KG1 (cell line): ENCODE data around the gene FGF2.
"Not testable (repeated sequence)": the region's sequence is repeated elsewhere in the genome, so short reads cannot be mapped to it uniquely, and the experiment has no call there.

Experiments used
- DNase-seq: peaks from one replicate; lab custom pipeline; 2025; lab: John Stamatoyannopoulos, UW

The FGF2 gene

DNA sequence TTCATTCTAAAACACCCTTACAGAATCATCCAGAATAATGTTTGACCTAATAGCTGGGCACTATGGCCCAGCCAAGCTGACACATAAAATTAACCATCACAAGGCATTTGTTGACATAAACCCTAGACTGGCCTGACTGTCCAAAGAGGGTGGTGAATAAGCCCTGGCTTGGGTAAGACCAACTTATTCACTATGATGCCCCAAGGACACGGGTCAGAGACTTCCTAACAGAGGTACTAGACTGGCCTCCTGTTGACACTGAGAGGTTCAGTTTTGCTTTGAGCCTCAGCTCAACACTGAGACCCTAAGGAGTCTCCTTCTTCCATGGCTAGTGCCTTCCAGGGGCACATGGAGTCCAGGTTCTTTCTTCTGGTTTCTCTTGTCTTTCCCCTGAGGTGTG is 21.3 kb downstream of the FGF2 start:
- no peak for DNase-seq

DNA sequence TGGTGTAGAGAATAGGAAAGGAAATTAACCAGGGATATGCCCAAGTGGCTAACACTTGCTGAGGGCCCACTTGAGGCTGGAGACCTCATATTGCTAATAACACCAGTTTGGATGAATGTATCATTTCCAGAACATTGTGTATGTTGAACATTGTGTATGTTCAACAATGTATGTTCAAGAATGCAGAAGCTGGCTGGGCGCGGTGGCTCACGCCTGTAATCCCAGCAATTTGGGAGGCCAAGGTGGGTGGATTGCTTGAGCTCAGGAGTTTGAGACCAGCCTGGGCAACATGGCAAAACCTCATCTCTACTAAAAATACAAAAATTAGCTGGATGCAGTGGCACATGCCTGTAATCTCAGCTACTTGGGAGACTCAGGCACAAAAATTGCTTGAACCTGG is 23.2 kb downstream of the FGF2 start:
- DNase-seq = not testable (repeated sequence)

GRCh38 chr4:122851568-122851967 is 24.9 kb downstream of the FGF2 start:
- DNase-seq = no peak

DNA sequence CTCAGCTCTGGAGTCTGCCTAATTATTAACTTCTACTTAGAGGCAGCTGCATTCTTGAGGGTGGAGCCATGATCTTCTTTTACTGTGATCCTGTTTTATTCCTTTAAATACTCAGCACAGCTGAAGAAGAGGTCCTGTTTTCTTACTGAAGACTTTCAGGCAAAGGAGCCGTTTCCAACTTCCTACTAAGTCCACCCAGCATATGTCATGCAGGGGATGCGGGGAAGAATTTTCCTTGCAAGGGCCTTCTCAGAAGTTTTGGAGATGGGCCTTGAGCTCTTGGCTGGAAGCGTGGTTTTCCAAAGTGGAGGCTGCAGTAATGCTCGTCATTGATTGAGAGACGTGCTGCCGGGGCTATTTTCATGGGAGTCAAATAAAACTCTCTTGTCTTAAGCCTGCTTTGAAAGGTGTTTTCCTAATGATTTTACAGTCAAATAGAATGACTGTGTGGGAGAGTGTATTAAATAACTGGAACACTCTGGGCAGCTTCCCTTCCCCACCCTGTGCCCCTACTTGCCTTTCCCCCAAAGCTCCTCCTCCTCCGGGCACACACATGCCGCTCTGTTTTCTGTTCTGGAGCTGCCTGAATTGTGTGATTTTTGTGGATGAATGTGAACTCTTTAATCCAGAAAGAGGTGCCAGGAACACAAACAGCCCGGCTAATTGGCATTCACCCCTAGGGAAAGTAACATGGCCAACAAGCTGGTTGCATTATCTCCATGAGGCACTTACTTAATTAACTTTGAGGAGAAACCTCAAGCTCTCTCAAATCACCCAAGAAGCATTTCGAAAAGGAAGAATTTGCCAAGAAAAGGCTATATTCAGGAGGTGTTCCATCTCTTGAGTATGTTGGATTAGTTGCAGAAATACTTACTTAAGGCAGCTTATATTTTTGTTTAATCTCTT is 28.1 kb downstream of the FGF2 start:
- no peak for DNase-seq

DNA sequence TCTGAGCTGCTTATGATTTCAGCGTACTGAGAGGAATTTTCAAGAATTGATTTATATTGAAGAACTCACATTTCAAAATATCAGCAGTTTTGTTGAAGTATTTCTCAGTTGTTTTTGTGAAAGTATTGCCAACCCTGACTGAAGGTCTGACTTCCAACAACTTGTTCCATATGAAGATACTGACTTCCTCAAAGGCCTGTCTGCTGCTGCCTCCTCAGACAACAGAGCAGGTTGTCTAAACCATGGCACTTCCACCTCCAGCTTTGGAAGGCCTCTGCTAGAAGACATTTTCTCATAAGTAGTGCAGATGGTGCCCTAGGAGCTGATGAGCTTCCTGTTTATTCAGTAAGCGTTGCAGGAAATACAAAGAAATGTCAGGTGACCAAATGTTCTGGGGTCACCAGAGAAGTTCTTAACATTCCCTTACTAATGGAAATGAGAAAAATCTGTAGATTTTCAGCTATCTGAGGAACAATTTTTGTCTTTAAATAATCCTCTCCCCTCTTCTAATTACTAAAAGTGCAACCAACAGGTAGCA is 28.8 kb downstream of the FGF2 start:
- no peak for DNase-seq

- no peak for DNase-seq
Measured at GRCh38 chr4:122857160-122857559, 30.5 kb downstream of the FGF2 start.

- no peak for DNase-seq
Measured at GRCh38 chr4:122858705-122859104, 32.1 kb downstream of the FGF2 start.

- DNase-seq = no peak
Measured at GRCh38 chr4:122861172-122861943, 34.7 kb downstream of the FGF2 start.

DNA sequence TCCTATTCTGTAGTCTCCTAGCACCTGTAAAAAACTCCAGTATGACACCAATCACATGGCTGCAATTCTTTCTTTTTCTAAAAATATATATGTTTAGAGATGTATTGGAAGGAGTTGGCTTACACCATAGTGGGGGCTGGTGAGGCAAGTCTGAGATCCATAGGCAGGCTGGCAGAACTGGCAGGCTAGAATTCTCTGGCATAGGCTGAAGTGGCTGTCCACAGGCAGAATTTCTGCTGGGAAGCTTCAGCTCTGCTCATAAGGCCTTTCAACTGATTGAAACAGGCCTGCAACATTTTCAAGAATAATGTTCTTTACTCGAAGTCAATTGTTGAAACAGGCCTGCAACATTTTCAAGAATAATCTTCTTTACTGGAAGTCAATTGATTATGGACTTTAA is 37.0 kb downstream of the FGF2 start:
- DNase-seq = no peak

GRCh38 chr4:122865425-122865824 is 38.8 kb downstream of the FGF2 start:
- no peak for DNase-seq

- DNase-seq = not testable (repeated sequence)
Measured at GRCh38 chr4:122868235-122868634, 41.6 kb downstream of the FGF2 start.

DNA sequence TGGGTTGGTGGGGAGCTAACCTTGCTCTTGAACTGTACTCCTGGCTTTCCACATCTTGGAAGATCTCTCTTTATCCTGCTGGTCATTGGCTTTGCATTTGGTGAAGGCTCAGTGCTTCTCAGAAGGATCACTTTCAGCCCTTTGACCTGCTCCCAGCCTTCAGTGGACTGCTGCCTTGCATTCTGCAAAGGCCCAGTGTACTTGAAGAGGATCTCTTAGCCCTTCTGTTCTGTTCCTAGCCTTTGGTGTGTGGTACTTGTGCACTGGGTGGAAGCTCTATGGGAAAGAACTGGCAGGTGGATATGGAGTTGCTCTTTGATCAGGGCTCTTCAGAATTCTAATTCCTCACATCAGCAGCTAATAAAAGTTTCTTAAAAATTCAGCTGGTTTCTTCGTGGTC is 46.5 kb downstream of the FGF2 start:
- DNase-seq = no peak

- DNase-seq = no peak
Measured at GRCh38 chr4:122873821-122874593, 47.4 kb downstream of the FGF2 start.

DNA sequence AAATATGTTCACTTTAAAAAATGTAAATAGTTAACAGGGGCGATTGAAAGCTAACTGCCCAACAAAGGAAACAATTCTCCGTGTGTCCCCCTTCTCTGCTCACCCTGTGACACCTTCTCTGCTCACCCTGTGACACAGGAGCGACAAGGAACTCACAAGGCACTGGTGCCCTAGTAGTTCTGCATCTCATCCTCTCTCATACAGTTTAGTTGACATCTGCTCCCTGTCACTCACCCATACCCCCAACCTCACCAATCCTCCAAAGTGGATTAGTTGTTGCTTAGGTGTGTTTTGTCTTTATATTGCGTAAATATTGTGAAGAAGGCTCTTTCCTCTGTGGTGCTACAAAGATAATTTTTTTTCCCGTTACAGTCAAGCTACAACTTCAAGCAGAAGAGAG is 49.3 kb downstream of the FGF2 start:
- DNase-seq = no peak

DNA sequence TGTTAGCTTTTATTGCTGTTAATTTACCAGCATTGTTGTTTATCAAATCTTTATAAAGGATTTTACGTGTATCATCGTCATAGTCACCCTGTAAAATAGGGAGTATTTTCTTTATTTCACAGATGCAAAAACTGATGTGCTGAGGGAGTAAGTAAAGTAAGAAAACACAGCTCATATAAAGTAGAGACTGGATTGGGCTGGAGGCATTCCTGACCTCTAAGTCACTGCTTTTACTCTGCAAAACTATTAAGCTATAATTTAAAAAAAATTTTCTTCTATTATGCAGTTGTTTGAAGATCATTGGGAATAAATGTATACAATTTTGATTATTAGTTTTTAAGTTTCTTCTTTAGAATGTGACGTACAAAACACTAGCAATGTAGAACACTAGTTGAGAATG is 49.8 kb downstream of the FGF2 start:
- DNase-seq = no peak

DNA sequence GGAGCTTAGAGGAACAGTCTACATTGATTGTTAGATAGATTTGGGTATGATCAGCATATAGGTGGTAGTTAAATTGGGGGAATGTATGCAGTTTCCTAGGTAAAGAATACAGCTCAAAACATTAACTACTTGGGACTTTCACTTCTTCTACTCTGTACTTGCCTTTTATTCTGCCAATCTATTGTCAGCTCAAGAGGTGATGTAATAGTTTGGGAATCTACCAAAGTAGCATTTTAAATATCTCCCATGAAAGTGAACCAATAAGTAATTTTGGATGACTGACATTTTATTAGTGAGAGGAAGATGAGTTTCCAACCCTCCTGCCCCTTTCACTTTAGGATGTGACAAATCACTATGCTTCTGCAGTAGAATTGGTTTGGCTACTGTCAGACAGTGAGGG is 52.4 kb downstream of the FGF2 start:
- no peak for DNase-seq

GRCh38 chr4:122882857-122883735 is 56.5 kb downstream of the FGF2 start:
- DNase-seq = no peak

GRCh38 chr4:122884499-122884898 is 57.9 kb downstream of the FGF2 start:
- DNase-seq = no peak

GRCh38 chr4:122889726-122890125 is 63.1 kb downstream of the FGF2 start:
- DNase-seq = no peak

- no peak for DNase-seq
Measured at GRCh38 chr4:122890147-122890795, 63.6 kb downstream of the FGF2 start.

GRCh38 chr4:122894827-122895226 is 68.2 kb downstream of the FGF2 start:
- no peak for DNase-seq
